ENCODE measurements around the gene CFAP299. TPM values are rescaled to one million over a fixed set of nuclear protein-coding genes. Genes with fewer than 3 reads are reported as not detected.

CFAP299 gene
- total and polyA plus RNA-seq, 9 of the 15 experiments (the other 6 are each of a cell fraction or from before 2014, with no cell fraction given): 0.09 to 3.0 (median 0.76) TPM

DNA sequence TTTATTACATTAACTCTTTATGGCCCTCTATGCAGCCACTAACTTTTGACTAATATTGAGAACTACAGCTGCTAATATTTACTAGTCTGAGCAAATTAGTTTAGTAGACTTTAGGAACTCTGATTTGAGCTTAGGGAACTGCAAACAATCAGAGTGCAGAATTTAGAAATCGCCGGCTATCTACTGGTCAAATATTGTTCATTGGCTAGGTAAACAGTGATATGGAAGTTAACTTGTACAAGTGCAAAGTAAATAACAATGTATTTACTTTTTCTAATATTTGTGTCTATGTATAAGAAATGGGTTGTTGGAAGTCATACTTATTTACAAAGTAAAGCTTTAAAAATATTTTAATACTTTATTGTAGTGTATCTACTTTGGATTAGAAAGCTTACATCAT is 279.6 kb downstream of the CFAP299 start:
- intact Hi-C loops (cut with micrococcal nuclease): loop anchor here (10.0 kb wide), 1 partner anchor 430 kb away; no protein-coding TSS in a partner anchor
- Histone ChIP-seq H3K36me3 (ENCODE audit: control insufficient read depth, insufficient read depth, low read length) (no peaks in the 10 kb centered on the region), H2AFZ (ENCODE audit: low read depth, low read length) (no peak overlapping the region), H4K20me1 (replicated peaks; ENCODE audit: control insufficient read depth, insufficient read depth, low read length) (no peaks in the 10 kb centered on the region), H3K4me3 (no peak overlapping the region), H3K9ac (ENCODE audit: insufficient read depth in 1 of 2, low read depth in 2 of 2, low read length in 2 of 2) (no peak overlapping the region), H3K9me1 (ENCODE audit: control insufficient read depth, insufficient read depth, low read length) (no peaks in the 10 kb centered on the region), H3K27me3 (ENCODE audit: control insufficient read depth in 2 of 2, insufficient read depth in 2 of 2, low read length in 2 of 2) (no peaks in the 10 kb centered on the region), H3K79me2 (ENCODE audit: control insufficient read depth, insufficient read depth, low read length) (no peaks in the 10 kb centered on the region), H3K27ac (ENCODE audit: extremely low read depth, low read depth, low read length) (no peak overlapping the region), H3K4me2 (ENCODE audit: insufficient read depth, low read length) (no peak overlapping the region), H3K9me3 (replicated peaks; ENCODE audit: control insufficient read depth, insufficient read depth, low read depth, low read length) (no peaks in the 10 kb centered on the region), H3K4me1 (replicated peaks in 1 of 2; ENCODE audit: control insufficient read depth in 2 of 2, insufficient read depth in 2 of 2, low read length in 2 of 2) (no peaks in the 10 kb centered on the region)
- ChIA-PET POLR2A (no interaction called here), CTCF (ENCODE audit: low intra/inter-chr PET ratio) (no interaction called here)
- ATAC-seq (no peak), FAIRE-seq (no peak), DNase-seq (ENCODE audit: extremely low read depth in 1 of 4, low spot score in 3 of 4) (no peak)
- TF ChIP-seq HCFC1 (IDR thresholded peaks at IDR 0.05; ENCODE audit: low read depth, low read length): no peak
- no peak for TF ChIP-seq ZMIZ1 (IDR thresholded peaks at IDR 0.05; ENCODE audit: low read depth in 2 of 2, low read length in 2 of 2)
- TF ChIP-seq, protein P1, sequence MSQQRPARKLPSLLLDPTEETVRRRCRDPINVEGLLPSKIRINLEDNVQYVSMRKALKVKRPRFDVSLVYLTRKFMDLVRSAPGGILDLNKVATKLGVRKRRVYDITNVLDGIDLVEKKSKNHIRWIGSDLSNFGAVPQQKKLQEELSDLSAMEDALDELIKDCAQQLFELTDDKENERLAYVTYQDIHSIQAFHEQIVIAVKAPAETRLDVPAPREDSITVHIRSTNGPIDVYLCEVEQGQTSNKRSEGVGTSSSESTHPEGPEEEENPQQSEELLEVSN (IDR thresholded peaks at IDR 0.05; ENCODE audit: borderline replicate concordance in 1 of 2, extremely low read depth in 1 of 2, insufficient read depth in 1 of 2, insufficient read length in 1 of 2, low read depth in 1 of 2, low read length in 1 of 2, poor library complexity in 1 of 2, severe bottlenecking in 1 of 2): no peak
- no peak for TF ChIP-seq TCF15 (CRISPR knock-in tag; IDR thresholded peaks at IDR 0.05)
- no peak for TF ChIP-seq ZNF316 (IDR thresholded peaks at IDR 0.05)
- no peak for TF ChIP-seq SMARCA5 (IDR thresholded peaks at IDR 0.05)
- TF ChIP-seq KLF6 (CRISPR knock-in tag; IDR thresholded peaks at IDR 0.05; ENCODE audit: borderline replicate concordance): no peak
- no peak for TF ChIP-seq CTBP1 (IDR thresholded peaks at IDR 0.05; ENCODE audit: borderline replicate concordance)
- no peak for TF ChIP-seq ZNF609 (CRISPR knock-in tag; IDR thresholded peaks at IDR 0.05; ENCODE audit: borderline replicate concordance)
- TF ChIP-seq TOE1 (IDR thresholded peaks at IDR 0.05; ENCODE audit: borderline replicate concordance): no peak
- no peak for TF ChIP-seq TOE1 (CRISPR knock-in tag; IDR thresholded peaks at IDR 0.05; ENCODE audit: borderline replicate concordance, low read depth)
- in situ Hi-C loops (cut with MboI): no loop called here
- no TSS peak for BruUV-seq (replicated peaks)
- 0% methylated on average over 2 of the region's 2 CpGs for WGBS (ENCODE audit: insufficient coverage, low coverage, missing lambda C conversion rate)

All from K562 (cell line).